ENCODE data around the gene DLGAP1. TPM values are rescaled to one million over a fixed set of nuclear protein-coding genes. Genes with fewer than 3 reads are reported as not detected.

DLGAP1 gene
- total RNA-seq, 1 experiment from 2014 or later = 23.2 TPM

GRCh38 chr18:4333043-4333442 lies 122.1 kb downstream of the DLGAP1 start:
- Mint-ChIP-seq H3K9me3 (no peaks in the 10 kb centered on the region; a peak in 1 of 5 replicates), H3K36me3 (ENCODE audit: insufficient read depth in 1 of 3, low read depth in 3 of 3) (peaks cover 0 to 12% (median 4%) of the 10 kb centered on the region in 3 experiments; a peak in 5 of 7 replicates), H3K4me1 (peaks cover 37% of the 10 kb centered on the region in 2 experiments), H3K27me3 (ENCODE audit: low read depth) (no peaks in the 10 kb centered on the region), H3K4me3 (no peak overlapping the region), H3K27ac (peak overlapping the region in 2 of 3 experiments; percentile 33 to 80; a peak in 2 of 7 replicates)
- Histone ChIP-seq H4K8ac (replicated peaks; ENCODE audit: insufficient read length, low read depth, low read length) (no peak overlapping the region), H2AFZ (ENCODE audit: low read length) (no peak overlapping the region), H2BK20ac (ENCODE audit: low read depth, low read length, poor library complexity, severe bottlenecking) (no peak overlapping the region), H3K4me1 (ENCODE audit: insufficient read depth, low read length) (peaks cover 8% of the 10 kb centered on the region; the same call in 1 of the 2 replicates), H4K20me1 (ENCODE audit: control insufficient read depth, insufficient read depth, insufficient read length) (no peaks in the 10 kb centered on the region), H3K14ac (ENCODE audit: insufficient read depth, low read length) (no peak overlapping the region), H2AK5ac (ENCODE audit: insufficient read length, low read length) (no peak overlapping the region), H3K4me2 (ENCODE audit: insufficient read depth, insufficient read length, low read length) (no peak overlapping the region), H3K56ac (ENCODE audit: insufficient read length, low read depth, low read length) (no peak overlapping the region), H3T11ph (ENCODE audit: low read length) (no peak overlapping the region), H3K4ac (ENCODE audit: low read depth, low read length) (no peak overlapping the region), H3K23me2 (ENCODE audit: insufficient read length, low read depth, low read length, poor library complexity, severe bottlenecking) (no peaks in the 10 kb centered on the region), H4K5ac (ENCODE audit: insufficient read length, low read depth, low read length) (no peak overlapping the region), H2BK12ac (ENCODE audit: insufficient read length, low read depth, low read length) (no peak overlapping the region), H3K18ac (ENCODE audit: insufficient read length, low read depth, low read length) (no peak overlapping the region), H3K79me2 (ENCODE audit: insufficient read depth, low read length) (no peaks in the 10 kb centered on the region), H4K91ac (ENCODE audit: insufficient read length, low read depth, low read length) (no peak overlapping the region), H3K79me1 (ENCODE audit: insufficient read depth, low read depth, low read length, poor library complexity, severe bottlenecking) (no peaks in the 10 kb centered on the region), H3K9ac (ENCODE audit: extremely low read depth, insufficient read length, low read length) (no peak overlapping the region), H3K9me3 (ENCODE audit: control insufficient read depth, low read depth, low read length) (no peaks in the 10 kb centered on the region), H3K27me3 (ENCODE audit: insufficient read depth, low read length) (no peaks in the 10 kb centered on the region), H2BK120ac (ENCODE audit: low read depth, low read length, poor library complexity, severe bottlenecking) (no peak overlapping the region), H2BK15ac (ENCODE audit: low read depth, low read length) (no peak overlapping the region), H3K23ac (ENCODE audit: insufficient read length, low read depth, low read length) (no peak overlapping the region), H3K27ac (ENCODE audit: insufficient read length, low read depth, low read length) (no peak overlapping the region), H2BK5ac (ENCODE audit: insufficient read length, low read length) (no peak overlapping the region)
- DNase-seq = no peak
- TF ChIP-seq CTCF (conservative IDR thresholded peaks at IDR 0.05) = no peak
- WGBS (ENCODE audit: extremely low coverage, insufficient read length, low lambda C conversion rate) = no CpG with 5 or more reads among the region's 5 CpGs
